Left forelimb (tissue), 1 donor: ENCODE measurements around the gene HNRNPUL2.

Experiments
- DNase-seq: peaks from one replicate; pipeline ENCODE4 v3.0.0-alpha.2; 2018; ENCODE audit warnings: low spot score

HNRNPUL2 gene

DNA sequence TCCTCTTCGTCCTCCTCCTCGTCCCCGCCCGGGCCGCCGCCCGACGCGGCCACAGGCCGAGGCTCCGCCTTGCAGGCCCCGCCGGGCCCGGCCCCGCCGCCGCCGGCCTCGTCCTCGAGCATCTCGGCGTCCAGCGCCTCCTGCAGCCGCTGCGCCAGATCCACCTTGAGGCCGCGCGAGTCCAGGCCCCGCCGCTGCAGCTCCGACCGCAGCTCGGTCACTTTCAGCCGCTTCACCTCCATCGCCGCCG, 417 bp downstream of the HNRNPUL2 start:
- DNase-seq, result no peak

DNA sequence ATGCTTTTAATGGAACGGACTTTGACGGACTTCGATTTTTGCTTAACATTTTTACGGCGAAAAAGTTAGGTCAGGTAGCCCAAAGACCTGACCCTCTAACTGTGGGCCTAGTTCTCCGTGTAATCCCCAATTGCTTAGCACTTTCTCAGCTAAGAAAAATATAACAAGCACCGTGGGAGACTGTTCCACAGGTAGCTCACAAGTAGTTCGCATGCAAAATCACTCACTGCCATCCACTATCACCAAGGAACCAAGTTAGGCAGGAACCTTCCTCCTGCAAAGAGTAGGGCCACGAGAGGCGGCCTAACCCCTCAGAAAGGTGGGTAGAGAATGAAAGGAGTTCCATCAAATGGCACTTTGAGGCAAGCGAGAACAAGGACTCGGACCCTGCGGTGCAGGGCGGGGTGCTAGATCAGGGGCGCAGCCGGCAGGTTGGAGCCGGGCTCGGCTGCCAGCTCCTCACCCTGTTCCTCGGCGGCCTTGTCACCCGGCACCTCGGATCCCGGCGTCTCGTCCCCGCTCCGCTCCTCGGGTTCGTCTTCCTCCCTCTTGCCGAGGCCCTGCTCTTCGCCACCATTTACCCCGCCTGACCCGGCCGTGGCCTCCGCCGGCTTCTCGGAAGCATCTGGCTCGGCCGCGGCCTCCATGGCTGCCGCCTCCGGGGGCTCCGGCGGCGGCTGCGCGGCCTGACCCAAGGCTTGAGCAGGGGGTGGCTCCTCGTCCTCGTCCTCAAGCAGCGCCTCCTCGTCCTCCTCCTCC, 922 bp downstream of the HNRNPUL2 start:
- DNase-seq, result no peak

DNA sequence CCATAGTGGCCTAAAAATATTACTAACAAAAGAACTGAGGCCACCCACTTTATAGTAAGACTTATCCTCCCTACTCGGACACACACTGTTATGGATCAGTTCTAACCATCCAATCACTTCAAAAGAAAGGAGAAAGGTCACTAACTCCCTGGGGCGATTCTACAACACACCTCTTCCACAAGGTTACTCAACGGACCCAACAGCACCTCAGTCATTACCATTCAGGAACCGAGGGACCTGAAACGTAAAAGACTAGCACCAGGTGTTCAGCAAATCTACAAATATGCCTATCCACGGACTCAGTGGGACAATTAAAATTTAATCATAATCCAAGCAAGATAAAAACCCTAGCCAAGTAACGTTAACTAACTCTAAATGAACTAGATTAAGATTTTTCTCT, 1.6 kb downstream of the HNRNPUL2 start:
- DNase-seq, result no peak

DNA sequence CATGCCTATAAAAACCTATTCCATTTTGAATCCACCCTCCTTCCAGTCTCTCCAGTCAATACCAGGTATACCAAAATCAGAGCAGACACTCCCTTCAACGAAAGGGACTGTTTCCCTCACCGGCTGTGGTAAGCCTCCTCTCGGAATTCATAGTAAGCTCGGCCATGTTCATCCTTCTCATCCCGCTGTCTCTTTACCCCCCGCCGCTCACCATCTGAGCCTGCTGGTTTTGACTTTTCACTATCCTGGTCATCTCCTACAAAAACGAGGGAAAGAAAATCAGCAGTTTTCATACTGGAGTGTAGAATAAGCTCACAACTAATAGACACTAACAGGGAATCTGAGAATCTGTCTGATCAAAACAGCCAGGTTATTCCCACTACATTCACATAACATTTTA, 3.1 kb downstream of the HNRNPUL2 start:
- no peak for DNase-seq

DNA sequence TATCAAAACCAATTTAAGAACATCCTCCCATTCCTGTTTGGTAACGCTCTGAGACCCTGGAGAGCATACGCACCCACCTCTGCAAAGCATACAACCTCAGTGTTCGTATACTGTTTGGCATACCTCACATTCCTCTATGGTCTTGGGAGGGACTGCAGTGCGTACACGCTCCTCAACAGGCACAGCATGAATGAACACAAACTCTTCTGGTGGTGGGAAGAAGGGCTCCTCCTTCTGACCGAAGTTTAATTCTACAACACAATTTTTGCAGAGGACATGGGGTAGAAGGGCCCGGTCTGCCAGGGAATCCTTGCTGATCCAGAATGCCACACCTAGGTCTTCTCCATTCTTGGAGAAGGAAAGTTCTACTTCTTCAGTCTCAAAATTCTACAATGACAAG, 5.3 kb downstream of the HNRNPUL2 start:
- no peak for DNase-seq

DNA sequence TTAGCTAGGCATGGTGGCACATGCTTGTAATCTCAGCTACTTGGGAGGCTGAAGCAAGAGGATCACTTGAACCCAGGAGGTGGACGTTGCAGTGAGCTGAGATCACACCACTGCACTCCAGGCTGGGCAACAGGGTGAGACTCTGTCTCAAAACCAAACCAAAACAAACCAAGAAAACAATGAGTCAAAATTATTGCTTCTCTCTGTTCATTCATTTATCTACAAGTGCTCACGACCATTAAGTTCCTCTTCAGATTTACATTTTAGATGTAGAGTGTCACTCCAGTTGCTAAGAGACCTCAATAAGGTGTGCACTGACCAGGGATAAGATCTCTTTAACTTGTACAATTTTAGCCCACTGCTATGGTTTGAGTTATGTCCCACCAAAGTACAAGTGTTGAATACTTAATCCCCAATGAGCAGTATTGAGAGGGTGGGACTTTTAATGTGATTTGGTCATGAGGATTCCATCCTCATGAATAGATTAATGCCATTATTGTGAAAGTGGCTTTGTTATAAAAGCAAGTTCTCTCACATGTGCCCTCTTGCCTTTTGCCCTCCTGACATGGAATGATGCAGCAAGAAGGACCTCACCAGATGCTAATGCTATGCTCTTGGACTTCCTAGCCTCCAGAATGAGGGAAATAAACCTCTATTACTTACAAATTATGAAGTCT, 7.8 kb downstream of the HNRNPUL2 start:
- DNase-seq, result no peak

DNA sequence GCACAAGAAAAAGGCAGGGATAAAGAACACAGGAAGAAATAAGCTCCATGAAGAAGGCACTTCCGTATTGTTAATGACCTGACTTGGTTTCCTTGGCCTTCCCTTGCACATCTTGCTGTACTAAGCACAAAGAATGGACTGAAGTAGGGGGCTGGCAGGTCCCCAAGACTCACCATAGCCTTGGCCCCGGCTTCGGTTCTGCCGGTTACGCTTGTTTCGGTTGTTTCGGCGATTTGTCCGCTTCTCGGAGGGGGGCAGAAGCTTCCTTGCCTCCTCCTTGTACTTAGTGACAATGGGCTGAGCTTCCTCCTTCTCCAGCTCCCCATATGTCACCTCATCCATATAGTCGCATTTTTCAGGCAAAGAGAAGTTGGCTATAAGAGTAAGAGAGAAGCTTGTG, 10.4 kb downstream of the HNRNPUL2 start:
- no peak for DNase-seq

DNA sequence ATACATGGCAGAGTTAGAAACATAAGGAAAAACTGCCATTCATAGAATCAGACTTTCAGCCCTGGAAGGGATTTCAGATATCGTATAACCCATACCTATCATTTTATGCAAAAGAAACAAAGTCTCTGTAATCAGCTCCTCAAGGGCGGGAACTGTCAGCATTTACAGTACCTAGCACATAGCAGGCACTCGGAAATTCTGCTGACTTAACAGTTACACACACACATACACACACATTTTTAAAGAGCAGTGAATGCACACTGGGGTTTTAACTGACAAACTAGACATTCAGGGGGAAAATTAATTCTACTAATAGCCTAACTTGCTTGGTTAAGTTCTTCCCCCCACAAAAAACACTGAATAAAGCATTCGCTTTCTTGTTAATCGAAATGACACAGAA, 11.1 kb downstream of the HNRNPUL2 start:
- no peak for DNase-seq

DNA sequence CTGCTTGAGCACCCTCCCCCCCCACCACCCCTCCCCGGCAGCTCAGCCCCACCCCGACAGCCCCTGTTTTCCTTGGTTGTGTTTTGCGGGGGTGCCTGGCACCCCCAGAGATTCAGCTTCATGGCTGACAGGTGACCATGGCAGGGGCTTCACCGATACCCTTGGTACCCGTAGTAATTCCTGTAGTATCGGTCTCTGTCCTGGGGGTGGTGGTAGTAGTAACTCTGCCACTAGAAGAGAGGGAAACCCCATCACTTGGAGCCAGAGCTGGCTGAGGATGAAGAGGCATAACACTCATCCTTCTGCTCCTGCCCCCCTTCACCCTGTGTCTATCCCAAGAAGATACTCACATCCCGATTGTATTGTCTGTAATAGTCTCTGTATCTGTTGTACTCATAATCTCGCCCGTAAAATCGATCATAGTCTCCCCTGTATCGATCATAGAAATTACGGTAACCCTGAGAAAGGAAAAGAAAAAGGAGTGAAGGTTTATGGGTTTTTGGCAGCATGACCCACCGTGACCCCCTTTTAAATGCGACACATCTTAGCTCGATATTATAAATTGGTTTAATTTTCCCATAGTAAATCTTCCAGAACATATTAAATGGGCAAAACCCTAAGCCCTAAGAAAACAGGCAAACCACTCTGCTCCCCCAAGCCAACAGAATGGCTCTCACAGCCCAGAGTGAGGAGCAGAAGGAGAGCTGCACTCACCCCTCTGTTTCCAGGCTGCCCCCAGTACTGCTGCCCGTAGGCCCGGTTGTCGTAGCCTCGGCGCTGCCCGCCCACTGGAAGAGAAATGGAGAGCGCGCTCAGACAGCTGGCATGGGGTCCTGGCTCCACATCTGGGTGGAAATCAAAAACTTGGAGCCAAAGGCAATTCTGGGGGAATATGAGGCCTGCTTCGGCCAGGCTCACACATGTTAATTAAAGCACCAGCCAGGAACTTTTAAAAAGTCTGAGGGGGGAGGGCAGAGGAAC, 11.8 kb downstream of the HNRNPUL2 start:
- DNase-seq, result no peak

DNA sequence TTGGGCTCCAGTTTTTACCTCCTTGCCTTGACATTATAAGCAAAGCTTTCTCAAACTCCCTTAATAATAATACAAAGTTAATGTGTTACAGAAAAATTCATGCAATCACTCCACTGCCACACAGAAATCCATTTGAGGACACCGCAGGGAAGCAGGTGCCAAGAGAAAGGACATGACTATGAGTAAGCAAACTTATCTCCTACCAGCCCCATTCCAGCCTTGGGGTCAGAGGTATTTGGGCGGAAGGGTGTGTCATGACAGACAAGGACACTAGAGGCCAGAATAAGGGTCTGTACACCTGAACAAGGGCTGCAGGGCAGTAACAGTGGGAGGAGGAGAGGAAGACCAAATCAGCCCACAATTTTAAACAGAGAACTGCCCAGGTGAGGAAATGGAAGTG, 13.9 kb downstream of the HNRNPUL2 start:
- DNase-seq, result no peak

DNA sequence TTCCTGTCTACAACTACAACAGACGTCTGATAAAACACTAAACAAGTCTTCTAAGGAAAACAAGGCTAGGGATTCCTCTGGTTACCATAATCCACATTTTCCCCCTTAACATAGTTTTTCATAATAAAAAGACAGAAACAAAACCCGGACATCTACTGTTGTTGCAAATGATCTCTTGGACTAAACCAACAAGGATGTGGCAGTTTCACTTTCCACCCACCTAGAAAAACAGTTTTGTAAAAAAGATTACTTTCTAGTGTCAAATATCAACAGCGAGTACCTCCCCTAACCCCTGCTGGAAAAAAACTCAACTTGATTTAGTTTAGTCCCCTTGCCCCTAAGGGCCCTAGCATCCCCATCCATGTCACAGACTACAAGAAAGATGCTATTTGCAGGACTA, 14.4 kb downstream of the HNRNPUL2 start:
- DNase-seq, result no peak

DNA sequence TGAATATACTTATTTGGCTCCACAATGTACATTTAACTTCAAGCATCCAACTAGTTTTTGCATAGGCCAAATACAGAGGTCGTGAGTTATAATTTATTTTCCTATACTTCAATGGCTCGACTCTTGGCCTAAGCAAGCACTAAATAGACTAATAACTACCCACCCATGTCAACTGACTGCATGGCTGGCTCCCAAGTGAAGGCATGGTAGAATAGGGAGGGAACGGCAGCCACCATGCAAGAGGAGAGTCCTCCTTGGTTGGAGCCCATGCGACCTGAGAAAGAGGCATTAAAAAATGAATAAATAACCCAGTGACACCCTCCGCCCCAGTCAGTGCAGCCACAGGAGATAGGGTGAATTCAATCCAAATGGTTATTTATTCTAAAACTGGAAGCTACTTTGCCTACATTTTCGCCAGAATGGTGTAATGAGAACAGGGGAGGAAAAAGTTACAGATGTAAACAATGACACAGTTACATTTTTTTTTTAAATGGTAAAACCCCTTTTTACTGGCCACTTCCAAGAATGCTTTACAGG, 14.9 kb downstream of the HNRNPUL2 start:
- DNase-seq, result no peak

DNA sequence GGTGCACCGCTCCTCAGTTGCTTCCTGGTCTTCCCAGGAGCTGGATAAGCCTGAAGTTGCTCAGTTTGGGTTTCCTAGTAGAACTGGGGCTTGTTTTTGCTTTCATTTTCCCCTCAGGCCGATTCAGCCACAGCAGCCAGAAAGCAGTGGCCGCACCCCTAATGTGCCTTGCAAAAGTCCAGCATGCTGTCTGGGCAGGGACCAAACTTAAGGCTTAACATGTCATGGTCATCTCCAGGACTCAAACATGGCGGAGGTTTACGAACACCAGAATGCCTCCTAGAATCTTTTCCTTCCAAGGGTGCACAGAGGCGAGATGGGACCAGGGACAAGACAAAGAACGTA, 17.3 kb downstream of the HNRNPUL2 start:
- no peak for DNase-seq

DNA sequence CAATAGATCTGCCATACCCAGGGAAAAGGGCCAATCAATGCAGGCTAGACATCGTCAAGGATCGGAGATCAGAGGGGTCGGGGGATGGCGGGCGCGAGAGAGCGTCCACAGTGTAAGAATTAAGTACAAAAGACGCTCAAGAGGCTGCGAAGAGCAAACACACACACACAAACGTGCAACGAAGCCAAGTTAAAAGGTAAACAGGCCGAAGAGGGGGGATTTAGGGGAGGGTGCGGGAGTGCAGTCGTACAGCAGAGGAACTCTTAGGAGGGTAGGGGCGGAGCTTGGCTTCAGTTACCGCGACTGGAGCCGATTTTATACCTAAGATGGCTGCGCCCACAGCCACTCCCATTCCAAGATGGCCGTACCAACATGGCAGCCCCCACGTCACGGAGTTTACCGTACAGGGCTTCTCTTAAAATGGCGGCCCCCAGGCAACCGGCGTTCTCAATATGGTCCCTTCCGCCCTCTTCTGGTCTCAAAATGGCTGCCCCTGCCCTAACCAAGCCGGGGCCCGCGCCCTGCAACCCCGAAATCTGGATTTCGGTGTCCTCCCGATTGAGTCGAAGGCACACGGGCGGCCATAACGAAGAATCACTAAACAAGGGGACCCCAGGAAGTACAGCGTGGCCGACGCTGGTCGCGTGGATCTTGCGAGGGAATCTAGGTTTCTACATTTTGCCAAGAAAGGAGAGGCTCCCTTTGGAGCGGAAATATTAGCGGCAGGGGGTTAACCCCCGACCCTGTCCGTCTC, 17.8 kb downstream of the HNRNPUL2 start:
- DNase-seq, result peak; percentile 96

DNA sequence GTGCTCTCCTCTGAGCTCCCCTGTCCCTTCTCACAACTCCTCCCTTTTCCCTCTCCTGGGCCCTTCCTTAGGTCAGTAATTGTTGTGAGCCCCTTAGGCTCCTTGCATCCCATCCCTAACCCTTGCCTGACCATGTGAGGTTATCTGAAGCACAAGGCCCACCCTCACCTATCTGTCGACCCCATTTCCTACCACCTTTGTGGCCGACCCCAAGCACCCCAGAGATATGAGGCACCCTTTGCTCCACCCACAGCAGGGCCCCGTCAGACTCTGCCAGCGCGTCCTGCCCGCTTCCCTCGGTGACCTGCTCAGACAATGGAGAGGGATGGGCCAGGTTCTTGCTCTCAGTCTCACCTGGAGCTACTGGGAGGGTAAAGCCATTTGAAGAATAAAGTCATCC, 18.5 kb downstream of the HNRNPUL2 start:
- DNase-seq, result no peak

DNA sequence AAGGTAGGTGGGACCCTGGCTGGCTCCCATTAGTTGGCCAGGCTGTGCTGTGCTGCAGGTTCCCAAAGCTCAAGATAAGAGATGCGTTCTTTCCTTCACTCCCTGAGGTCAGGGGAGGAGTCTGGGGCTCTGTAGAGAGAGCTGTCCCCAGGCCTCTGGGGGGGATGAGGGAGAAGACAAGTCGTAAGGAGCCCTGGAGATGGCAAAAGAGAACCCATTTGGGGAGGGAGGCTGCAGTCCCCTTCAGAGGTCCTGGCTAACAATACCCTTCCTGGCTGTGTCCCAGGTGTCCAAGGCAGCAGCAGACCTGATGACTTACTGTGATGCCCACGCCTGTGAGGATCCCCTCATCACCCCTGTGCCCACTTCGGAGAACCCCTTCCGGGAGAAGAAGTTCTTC, 18.9 kb downstream of the HNRNPUL2 start:
- no peak for DNase-seq

DNA sequence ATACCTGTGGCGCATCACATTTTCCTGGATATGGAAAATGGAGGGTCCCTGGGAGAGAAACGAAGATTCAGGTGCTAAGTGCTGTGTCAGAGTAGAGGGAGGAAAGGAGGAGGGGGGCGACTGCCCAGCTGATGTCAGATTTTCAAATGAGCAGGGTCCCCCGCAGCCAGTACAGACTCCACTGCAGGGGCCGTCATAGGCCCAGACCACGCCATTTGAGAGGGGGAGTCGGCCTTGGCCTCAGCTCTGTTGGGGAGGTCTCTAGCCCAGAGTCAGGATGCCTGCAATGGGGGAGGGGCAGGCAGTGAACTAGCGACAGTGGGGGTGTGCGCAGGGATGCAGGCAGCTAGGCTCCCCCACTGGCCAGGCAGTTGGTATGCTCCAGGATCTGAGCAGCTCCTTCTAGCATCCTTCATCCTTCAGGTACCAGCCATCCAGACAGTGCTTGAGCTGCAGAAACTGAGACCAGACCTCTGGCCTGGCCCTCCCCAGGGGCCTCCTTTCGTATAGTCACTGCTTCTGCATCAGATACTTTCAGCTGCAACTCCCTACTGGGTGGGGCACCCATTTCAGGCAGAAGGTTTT, 19.9 kb downstream of the HNRNPUL2 start, which contains the start of the genes BSCL2 and GNG3:
Gene BSCL2 (minus strand): TSS at position 148 of the 585 bp plus-strand sequence. CDS start 229 bp downstream, outside the sequence.
Gene GNG3 (plus strand): TSS at position 400 of the 585 bp plus-strand sequence. CDS start 620 bp downstream, outside the sequence.
- no peak for DNase-seq

DNA sequence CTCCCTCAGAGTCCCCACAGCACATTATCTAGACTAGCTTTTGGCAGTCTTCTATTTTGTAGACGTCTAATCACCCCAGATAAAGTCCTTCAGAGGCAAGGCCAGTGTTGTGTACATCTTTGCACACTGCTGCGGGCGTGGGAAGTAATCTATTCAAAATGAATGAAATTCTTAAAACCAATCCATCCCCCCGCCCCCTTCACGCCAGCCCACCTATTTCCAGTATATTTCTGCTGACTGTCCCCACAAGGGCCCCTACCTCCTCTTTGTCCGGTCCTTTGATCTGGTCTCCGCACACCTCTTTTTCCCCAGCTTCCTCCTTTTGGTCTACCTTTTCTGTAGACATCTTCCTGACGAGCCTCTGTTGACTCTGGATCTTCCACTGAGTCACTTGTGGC, 20.4 kb downstream of the HNRNPUL2 start:
- no peak for DNase-seq

DNA sequence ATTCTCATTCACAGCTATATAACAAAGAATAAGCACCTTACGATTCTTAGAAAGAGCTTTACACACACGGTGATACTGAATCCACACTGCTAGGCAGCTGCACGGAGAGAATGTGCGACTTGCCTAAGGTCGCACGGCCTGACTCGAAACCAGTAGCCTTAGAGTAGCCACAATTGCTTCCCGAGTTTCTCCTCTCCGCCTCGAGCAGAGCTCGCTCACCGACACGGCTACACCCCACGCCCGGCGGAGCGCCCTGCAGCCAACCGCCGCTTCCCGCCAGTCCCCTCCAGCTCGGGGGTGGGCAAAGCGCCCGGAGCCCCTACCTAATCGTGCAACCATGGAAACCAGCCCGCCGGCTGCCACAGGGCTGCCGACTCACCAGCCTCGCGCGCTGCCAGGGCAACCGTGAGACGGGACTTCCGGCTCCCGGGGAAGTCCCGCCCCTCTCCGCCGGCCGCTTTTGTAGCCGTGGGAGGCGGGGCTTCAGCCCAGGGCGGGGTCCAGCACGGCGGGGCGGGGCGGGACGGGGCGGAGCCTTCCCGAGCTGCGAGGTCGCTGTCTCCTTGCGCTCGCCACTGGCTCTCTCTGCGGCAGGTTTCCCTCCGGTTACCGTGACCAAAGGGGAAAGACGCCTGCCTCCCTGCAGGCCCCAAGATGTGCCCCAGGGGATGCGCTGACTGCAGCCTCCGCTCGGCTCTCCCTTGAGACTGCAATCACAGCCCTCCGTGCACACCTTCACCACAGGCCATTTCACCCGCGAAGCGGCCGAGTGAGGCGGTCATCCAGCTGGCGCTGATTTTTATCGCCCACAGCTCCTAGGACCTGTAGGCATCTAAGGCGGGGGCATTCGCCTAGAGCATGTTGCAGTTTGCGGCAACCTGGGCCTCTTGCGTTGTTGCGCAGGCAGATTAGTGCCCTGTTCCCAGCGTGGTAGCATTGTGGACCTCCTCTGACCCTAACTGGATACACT, 21.1 kb downstream of the HNRNPUL2 start:
- DNase-seq, result peak; percentile 97

DNA sequence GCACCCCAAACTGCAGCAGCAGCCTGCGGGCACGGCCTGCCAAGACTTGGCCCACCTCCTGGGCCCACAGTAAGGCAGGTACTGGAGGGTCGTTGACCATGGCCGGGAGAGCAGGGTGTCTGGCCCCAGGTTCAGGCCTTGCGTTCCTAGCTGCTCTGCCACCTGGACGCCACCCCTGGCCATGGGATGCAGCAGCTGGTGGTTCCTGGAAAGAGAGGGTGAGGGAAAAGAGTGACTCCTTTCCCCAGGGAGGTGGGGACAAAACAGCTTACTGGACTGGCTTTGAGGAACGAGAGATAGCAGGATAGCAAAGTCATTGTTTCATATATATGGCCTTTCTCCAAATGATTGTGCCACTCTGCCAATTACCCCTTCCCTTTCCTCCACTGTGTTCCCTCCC, 21.8 kb downstream of the HNRNPUL2 start:
- no peak for DNase-seq
